GM21576 (cell line): Measurements from ENCODE around the gene QRSL1.
"Not testable (repeated sequence)": the region's sequence is repeated elsewhere in the genome, so short reads cannot be mapped to it uniquely, and the experiment has no call there.

Experiments
- ATAC-seq: cut with Tn5 transposase; IDR thresholded peaks from one replicate; pipeline ENCODE4 v1.9.1; 2021; ENCODE audit warnings: mild to moderate bottlenecking, moderate library complexity; ENCODE audit not compliant: unreplicated experiment

Gene QRSL1

GRCh38 chr6:106629103-106629858 lies at the start of gene QRSL1, which contains the start of gene RTN4IP1:
QRSL1 (plus strand) TSS chr6:106629578; CDS start chr6:106629682, 104 bp downstream.
RTN4IP1 (minus strand) TSS chr6:106629498; CDS start chr6:106629021, 477 bp downstream.
- ATAC-seq = peak; percentile 84

GRCh38 chr6:106581468-106581867 lies 47.9 kb upstream of the QRSL1 start:
- no peak for ATAC-seq

- ATAC-seq = no peak
Observed at GRCh38 chr6:106586815-106587415, 42.5 kb upstream of the QRSL1 start.

GRCh38 chr6:106588937-106589336 lies 40.4 kb upstream of the QRSL1 start:
- ATAC-seq = not testable (repeated sequence)

GRCh38 chr6:106591111-106591825 lies 38.1 kb upstream of the QRSL1 start:
- ATAC-seq = no peak

- no peak for ATAC-seq
Observed at GRCh38 chr6:106599440-106599839, 29.9 kb upstream of the QRSL1 start.

- no peak for ATAC-seq
Observed at GRCh38 chr6:106600329-106600728, 29.0 kb upstream of the QRSL1 start.

GRCh38 chr6:106608080-106608668 lies 21.2 kb upstream of the QRSL1 start:
- ATAC-seq = peak; percentile 78

GRCh38 chr6:106609699-106610098 lies 19.7 kb upstream of the QRSL1 start:
- no peak for ATAC-seq

GRCh38 chr6:106611030-106611429 lies 18.3 kb upstream of the QRSL1 start:
- no peak for ATAC-seq

- ATAC-seq = no peak
Observed at GRCh38 chr6:106612671-106613416, 16.5 kb upstream of the QRSL1 start.

GRCh38 chr6:106613590-106613989 lies 15.8 kb upstream of the QRSL1 start:
- ATAC-seq = no peak

GRCh38 chr6:106614166-106614565 lies 15.2 kb upstream of the QRSL1 start:
- no peak for ATAC-seq

GRCh38 chr6:106614592-106615257 lies 14.7 kb upstream of the QRSL1 start:
- ATAC-seq = no peak

GRCh38 chr6:106617302-106617701 lies 12.1 kb upstream of the QRSL1 start:
- peak; percentile 67 for ATAC-seq

- ATAC-seq = no peak
Observed at GRCh38 chr6:106617857-106618256, 11.5 kb upstream of the QRSL1 start.

- no peak for ATAC-seq
Observed at GRCh38 chr6:106618324-106618723, 11.1 kb upstream of the QRSL1 start.

GRCh38 chr6:106619223-106619622 lies 10.2 kb upstream of the QRSL1 start:
- ATAC-seq = no peak

GRCh38 chr6:106620931-106621672 lies 8.3 kb upstream of the QRSL1 start:
- no peak for ATAC-seq
